ENCODE results near the gene NFIA.

DNA sequence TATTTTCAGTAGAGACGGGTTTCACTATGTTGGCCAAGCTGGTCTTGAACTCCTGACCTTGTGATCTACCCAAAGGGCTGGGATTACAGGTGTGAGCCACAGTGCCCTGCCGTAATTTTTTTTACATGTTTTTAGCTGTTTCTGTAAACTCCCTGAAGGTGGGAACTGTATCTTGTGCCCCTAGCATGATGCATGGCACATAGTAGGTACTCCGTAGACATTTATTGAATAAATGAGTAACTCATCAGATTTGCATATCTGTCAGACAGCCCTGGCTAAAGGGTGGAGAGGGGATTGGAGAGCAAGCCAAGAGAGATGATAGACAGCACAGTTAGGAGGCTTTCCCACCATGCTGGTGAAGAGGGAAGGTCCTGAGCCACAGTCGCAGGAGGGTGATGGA lies 247.2 kb downstream of the NFIA start:
- TF ChIP-seq POLR2A (IDR thresholded peaks at IDR 0.05) (no peak), POLR2AphosphoS5 (IDR thresholded peaks at IDR 0.05) (no peak), EP300 (IDR thresholded peaks at IDR 0.05) (no peak)
- TF ChIP-seq, protein P1, sequence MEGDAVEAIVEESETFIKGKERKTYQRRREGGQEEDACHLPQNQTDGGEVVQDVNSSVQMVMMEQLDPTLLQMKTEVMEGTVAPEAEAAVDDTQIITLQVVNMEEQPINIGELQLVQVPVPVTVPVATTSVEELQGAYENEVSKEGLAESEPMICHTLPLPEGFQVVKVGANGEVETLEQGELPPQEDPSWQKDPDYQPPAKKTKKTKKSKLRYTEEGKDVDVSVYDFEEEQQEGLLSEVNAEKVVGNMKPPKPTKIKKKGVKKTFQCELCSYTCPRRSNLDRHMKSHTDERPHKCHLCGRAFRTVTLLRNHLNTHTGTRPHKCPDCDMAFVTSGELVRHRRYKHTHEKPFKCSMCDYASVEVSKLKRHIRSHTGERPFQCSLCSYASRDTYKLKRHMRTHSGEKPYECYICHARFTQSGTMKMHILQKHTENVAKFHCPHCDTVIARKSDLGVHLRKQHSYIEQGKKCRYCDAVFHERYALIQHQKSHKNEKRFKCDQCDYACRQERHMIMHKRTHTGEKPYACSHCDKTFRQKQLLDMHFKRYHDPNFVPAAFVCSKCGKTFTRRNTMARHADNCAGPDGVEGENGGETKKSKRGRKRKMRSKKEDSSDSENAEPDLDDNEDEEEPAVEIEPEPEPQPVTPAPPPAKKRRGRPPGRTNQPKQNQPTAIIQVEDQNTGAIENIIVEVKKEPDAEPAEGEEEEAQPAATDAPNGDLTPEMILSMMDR (IDR thresholded peaks at IDR 0.05), result no peak

Measured in upper lobe of left lung (tissue), 4 donors.